ENCODE results near the gene TMEM221.

TMEM221 gene

GRCh38 chr19:17436874-17437267, 11.6 kb downstream of the TMEM221 start:
- DNase-seq = no peak

- DNase-seq = no peak
Measured at GRCh38 chr19:17436094-17436873, 12.2 kb downstream of the TMEM221 start.

DNA sequence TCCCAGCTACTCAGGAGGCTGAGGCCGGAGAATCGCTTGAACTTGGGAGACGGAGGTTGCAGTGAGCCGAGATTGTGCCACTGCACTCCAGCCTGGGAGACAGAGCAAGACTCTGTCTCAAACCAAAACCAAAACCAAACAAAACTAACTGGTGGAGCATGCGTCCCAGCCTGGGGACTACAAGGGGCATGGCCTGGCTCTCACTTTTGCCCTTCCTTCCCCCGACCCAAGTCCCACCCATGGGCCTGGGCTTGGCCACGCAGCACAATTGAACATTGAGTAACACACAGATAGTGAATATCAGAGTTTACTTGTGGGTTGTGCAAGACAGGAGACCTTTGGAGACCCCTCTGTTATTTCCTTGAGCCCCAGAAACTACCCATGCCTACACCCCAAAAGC, 13.2 kb downstream of the TMEM221 start:
- no peak for DNase-seq

- no peak for DNase-seq
Measured at GRCh38 chr19:17431417-17431816, 17.1 kb downstream of the TMEM221 start.

GRCh38 chr19:17429641-17430113, 18.8 kb downstream of the TMEM221 start:
- no peak for DNase-seq

DNA sequence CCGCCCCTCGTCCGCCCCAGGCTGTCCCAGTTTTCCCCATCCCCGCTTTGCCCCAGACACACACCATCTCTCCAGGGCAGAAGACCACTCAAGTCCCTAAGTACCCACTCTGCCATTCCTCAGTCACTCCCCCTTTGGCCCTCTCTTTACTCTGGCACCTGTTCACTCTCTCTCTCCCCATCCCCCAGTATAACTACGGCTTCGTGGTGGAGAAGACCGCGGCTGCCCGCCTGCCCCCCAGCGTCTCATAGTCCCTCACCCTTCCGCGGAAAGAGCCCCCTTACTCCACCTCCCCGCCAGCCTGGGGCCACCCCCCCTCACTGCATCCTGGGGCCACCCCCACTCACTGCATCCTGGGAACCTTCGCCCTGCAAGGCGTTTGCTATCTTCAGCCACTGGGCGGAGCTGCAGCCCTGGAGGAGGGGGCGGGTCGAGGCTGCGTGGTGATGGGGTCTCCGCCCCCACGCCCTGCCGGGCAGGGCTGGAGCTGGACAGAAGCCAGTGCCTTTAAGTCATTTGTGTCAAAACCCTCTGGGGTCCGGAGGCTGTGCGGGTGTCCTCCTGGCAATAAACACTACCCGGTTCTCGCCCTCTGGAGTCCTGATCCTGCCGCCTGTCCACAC, 23.6 kb downstream of the TMEM221 start:
- DNase-seq = no peak

- no peak for DNase-seq
Measured at GRCh38 chr19:17423429-17424208, 24.8 kb downstream of the TMEM221 start.

DNA sequence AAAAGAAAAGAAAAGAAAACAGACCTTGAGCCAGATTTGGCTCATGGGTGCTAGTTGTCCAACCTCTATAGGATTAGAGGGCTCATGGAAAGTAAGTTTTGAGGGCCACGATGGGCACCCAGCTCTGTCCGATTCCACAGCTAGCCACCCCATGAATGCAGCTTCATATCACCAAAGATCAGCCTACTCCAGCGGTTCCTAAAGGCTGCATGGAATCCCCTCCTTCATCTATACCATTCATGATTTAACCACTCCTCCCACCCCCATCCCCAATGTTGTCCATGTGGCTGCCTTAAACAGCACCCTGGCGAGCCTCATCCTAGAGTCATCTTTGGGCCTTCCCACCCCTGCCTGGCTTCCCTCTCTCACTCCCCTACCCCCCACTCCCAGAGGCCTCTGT, 26.5 kb downstream of the TMEM221 start:
- DNase-seq = no peak

DNA sequence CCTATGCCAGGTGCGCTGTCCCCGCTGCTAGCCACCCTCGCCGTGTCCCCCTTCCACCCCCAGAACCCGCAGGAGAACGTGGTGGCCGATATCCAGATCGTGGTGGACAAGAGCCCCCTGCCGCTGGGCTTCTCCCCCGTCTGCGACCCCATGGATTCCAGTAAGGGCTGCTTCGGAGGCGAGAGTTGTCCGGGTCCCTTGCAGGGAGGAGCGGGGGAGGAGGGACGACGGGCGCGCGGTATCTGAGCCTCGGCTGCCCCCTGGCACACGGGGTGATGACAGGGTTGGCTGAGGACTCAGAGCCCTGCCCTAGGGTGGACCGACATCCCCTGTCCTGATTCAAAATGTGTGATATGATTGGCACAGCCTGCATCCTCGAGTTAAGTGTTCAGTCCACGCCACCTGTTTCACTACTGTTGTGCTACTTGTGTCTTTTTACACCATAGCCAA, 28.0 kb downstream of the TMEM221 start:
- DNase-seq = no peak

- DNase-seq = peak; percentile 95
Measured at GRCh38 chr19:17419621-17420474, 28.6 kb downstream of the TMEM221 start, which contains the start of gene MVB12A. MVB12A (plus strand) TSS chr19:17420047; CDS start chr19:17420136, 89 bp downstream.

GRCh38 chr19:17419154-17419620, 29.3 kb downstream of the TMEM221 start:
- no peak for DNase-seq

- no peak for DNase-seq
Measured at GRCh38 chr19:17418710-17419109, 29.8 kb downstream of the TMEM221 start.

DNA sequence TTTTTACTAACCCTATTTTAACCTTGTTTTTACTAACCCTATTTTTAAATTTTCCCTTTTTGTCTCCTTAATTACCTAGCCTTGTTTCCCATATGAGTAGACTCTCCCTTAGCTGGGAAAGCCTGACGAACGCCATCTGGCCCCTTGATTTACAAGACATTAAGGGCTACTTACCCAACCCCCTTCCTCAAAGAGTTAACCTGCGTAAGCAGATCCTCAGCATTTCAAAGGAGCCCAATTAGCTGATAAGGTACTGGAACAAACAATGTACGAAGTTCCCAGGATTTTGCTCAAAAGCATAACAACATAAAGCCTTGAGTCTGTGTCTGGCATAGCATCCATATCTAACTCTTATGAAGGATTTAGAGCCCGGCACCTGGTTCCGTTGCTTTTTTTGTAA, 33.3 kb downstream of the TMEM221 start:
- no peak for DNase-seq

DNA sequence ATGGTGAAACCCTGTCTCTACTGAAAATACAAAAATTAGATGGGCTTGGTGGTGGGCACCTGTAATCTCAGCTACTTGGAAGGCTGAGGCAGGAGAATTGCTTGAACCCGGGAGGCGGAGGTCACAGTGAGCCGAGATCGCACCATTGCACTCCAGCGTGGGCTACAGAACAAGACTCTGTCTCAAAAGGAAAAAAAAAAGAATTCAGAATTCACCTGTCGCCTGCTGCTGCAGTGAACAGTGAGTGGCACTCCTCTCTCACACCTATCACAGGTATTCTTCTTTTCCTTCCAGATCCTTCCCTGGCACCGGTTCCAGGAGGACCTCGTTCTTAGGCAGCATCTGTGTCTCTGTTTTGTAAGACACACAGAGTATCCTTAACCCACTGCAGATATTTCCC, 34.4 kb downstream of the TMEM221 start:
- DNase-seq = no peak

DNA sequence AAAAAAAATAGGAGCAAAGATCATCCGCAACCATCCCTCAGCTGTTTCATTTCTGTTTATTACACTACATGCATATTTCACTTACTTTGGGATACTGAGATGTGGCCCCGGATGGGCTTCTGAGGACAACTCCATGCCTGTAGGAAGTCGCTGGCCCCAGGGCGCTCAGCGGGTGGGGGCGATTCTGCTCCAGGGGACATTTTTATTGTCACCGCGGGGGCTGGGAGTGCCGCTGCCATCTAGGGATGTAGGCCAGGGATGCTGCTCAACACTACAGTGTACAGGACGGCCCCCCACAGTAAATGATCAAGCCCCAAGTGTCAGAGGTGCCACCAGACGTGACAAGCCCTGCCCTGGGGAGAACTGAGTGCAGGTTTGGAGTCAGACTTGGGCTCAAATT, 36.7 kb downstream of the TMEM221 start:
- DNase-seq = no peak

DNA sequence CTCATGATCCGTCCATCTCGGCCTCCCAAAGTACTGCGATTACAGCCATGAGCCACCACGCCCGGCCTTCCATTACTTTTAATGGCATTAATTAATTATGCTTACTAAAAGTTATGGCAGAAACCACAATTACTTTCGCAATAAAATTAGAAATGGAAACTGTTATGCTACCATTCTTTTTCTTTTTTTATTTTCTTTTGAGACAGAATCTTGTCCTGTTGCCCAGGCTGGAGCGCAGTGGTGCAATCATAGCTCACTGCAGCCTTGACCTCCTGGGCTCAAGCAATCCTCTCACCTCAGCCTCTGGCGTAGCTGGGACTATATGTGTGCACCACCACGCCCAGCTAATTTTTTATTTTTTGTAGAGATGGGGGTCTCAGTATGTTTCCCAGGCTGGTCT, 38.5 kb downstream of the TMEM221 start:
- DNase-seq = no peak

- no peak for DNase-seq
Measured at GRCh38 chr19:17406887-17407196, 41.6 kb downstream of the TMEM221 start.

DNA sequence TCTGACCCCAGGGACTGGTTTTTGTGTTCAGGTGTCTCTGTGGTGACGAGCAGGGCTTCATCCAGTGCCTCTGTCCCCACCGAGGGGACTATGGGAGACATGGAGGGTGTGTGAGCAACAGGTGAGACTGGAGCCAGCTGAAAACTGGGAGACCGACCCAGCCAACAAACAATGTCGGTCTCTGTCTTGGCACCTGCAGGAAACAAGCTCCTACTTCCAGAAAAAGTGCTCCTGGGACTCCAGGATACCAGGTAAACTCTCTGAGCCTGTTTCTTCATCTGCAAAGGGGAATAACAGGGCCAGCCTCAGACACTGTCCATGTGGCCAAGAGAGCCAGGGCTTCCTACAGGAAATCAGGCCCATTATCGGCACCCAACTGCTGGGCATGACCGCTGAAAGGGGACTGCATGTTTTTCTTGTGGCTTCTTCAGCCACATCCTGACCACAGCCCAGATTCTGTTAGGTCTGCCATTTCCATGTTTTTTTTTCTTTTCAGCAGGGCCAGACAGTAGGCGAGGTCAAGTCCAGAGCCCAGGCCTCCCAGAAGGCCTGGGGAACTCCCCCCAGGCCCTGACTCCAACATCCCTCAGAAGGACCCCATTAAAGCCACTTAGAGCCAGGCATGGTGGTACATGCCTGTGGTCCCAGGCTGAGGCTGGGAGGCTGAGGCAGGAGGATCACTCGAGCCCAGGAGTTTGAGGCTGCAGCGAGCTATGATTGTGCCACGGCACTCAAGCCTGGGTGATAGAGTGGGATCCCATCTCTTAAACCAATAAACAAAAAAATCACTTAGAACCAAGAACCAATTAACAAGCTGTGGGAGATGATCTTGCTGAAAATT, 42.2 kb downstream of the TMEM221 start:
- DNase-seq = no peak

DNA sequence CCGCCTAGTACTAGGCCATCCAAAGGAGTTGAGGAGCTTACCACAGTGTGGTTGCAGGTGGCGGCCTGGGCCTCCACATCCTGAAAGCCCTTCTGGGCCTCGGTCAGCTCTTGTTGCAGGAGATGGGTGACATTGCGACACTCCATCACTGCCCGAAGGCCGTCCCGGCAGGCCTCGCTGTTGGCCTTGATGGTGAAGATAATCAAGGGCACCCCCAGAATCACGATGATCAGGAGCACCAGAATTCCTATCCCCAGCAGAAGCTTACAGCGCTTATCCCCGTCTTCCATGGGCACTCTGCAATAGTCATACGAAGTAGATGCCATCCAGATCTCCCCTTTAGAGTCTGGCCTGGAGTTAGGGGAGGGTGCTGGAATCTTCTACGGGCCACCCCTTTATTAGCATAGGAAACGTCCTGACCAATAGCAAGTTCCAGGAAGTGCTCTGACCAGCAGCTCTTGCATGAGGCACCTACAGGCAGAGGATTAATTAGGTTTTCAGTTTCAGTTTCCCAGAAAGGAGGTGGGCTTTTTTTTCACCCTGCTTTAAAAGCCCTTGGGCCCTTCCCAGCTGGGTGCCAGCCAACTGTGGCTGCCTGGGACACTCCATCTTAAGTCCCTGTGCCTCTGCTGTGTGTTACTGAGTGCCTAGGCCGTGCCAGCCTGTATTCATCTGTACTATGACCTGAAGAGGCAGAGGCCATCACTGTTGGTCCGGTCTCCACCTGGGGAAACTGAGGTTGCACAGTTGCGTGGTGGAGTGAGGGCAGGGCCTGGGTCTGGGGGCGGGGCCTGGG, 43.0 kb downstream of the TMEM221 start, which contains the start of gene BST2:
BST2 (minus strand) TSS at position 381 of the 796 bp plus-strand sequence; CDS start at position 326, 55 bp downstream.
- peak; percentile 40 for DNase-seq

GRCh38 chr19:17404621-17405249, 43.7 kb downstream of the TMEM221 start:
- no peak for DNase-seq
